Endothelial cell of umbilical vein (primary cell): ENCODE results near the gene SLC8A2. TPM values are rescaled to one million over a fixed set of nuclear protein-coding genes. Genes with fewer than 3 reads are reported as not detected.

Experiments used
- BruUV-seq: library from RNA; stranded (reverse); fragments of 400-500 nt; replicated peaks from 2 replicates; lab custom pipeline; 2021; lab: Mats Ljungman, UMichigan
- CTCF ChIA-PET: fragments of 300-600, 350-600 bp; sonication (Branson Sonifier 250); formaldehyde crosslinking; loops from one replicate; lab custom pipeline; 2021; ENCODE audit warnings: antibody characterized with exemption, inconsistent platforms; lab: Charles Lee
- POLR2A ChIA-PET: fragments of 300-600, 350-600 bp; sonication (Branson Sonifier 250); formaldehyde crosslinking; loops from one replicate; lab custom pipeline; 2021; ENCODE audit warnings: antibody characterized with exemption, inconsistent platforms; lab: Charles Lee
- DNase-seq: peaks from one replicate; pipeline ENCODE4 v3.0.0-alpha.2; 2011; ENCODE audit warnings: low read depth, low spot score
- FAIRE-seq: peaks from 2 replicates; lab custom pipeline; 2011; peaks lifted over from hg19 to GRCh38; lab: Jason Lieb, UNC
- H2AFZ ChIP-seq: 2 replicates; pipeline ENCODE4 v1.6.0; 2012; ENCODE audit warnings: low read depth, low read length, control low read depth, inconsistent platforms
- H3K27ac ChIP-seq: 2 replicates; pipeline ENCODE4 v1.5.1; 2011; ENCODE audit warnings: low read depth, mild to moderate bottlenecking, control low read depth, low read length, moderate library complexity; ENCODE audit not compliant: insufficient read depth
- H3K27me3 ChIP-seq, 2 experiments: 2 replicates each; pipeline versions ENCODE4 v1.6.0 to v1.6.1; 2011; ENCODE audit warnings: low read length in 2 of 2, mixed read lengths in 1 of 2; ENCODE audit not compliant: control insufficient read depth in 2 of 2, insufficient read depth in 2 of 2
- H3K36me3 ChIP-seq, 2 experiments: 2 replicates in 1 of 2; 3 replicates in 1 of 2; pipeline ENCODE4 v1.5.1; 2011; ENCODE audit warnings: low read length in 2 of 2, mild to moderate bottlenecking in 1 of 2, moderate library complexity in 1 of 2; ENCODE audit not compliant: control insufficient read depth in 2 of 2, insufficient read depth in 2 of 2; ENCODE audit errors: extremely low read depth in 1 of 2
- H3K4me1 ChIP-seq: 3 replicates; pipeline ENCODE4 v1.5.1; 2011; ENCODE audit warnings: mild to moderate bottlenecking, low read length; ENCODE audit not compliant: control insufficient read depth, insufficient read depth; ENCODE audit errors: extremely low read depth
- H3K4me2 ChIP-seq: 2 replicates; pipeline ENCODE4 v1.6.1; 2011; ENCODE audit warnings: low read length, control low read depth, mixed read lengths; ENCODE audit not compliant: insufficient read depth
- H3K4me3 ChIP-seq, 3 experiments: fragments of 200-600 bp in 1 of 3; sonication (generic), shearing (Covaris generic) in 1 of 3; replicated peaks in 1 of 3; 2 replicates each; pipeline ENCODE4 v1.5.1; 2011 to 2016; ENCODE audit warnings: control low read depth in 3 of 3, low read length in 3 of 3, mild to moderate bottlenecking in 2 of 3, inconsistent platforms in 1 of 3, low read depth in 1 of 3, moderate library complexity in 1 of 3; ENCODE audit not compliant: insufficient read depth in 1 of 3
- H3K79me2 ChIP-seq: 2 replicates; pipeline ENCODE4 v1.6.0; 2012; ENCODE audit warnings: low read length, inconsistent platforms; ENCODE audit not compliant: control insufficient read depth, insufficient read depth
- H3K9ac ChIP-seq: replicated peaks from 2 replicates; pipeline ENCODE3; 2011; ENCODE audit warnings: low read length, control low read depth; ENCODE audit not compliant: insufficient read depth; ENCODE audit errors: extremely low read depth
- H3K9me1 ChIP-seq: replicated peaks from 3 replicates; pipeline ENCODE4 v1.6.0; 2011; ENCODE audit warnings: mild to moderate bottlenecking, low read length; ENCODE audit not compliant: control insufficient read depth, insufficient read depth; ENCODE audit errors: extremely low read depth
- H3K9me3 ChIP-seq: replicated peaks from 2 replicates; pipeline ENCODE4 v1.5.1; 2012; ENCODE audit warnings: low read length, inconsistent platforms; ENCODE audit not compliant: control insufficient read depth, insufficient read depth
- H4K20me1 ChIP-seq: replicated peaks from 2 replicates; pipeline ENCODE3; 2011; ENCODE audit warnings: mild to moderate bottlenecking, low read length; ENCODE audit not compliant: control insufficient read depth, insufficient read depth; ENCODE audit errors: extremely low read depth
- CTCF ChIP-seq, 2 donors: IDR thresholded peaks; 1 replicate in 1 of 2; 2 replicates in 1 of 2; pipeline ENCODE4 v1.5.1; 2011; ENCODE audit warnings: low read length in 2 of 2, mild to moderate bottlenecking in 2 of 2, moderate library complexity in 2 of 2, control low read depth in 1 of 2, inconsistent platforms in 1 of 2, low read depth in 1 of 2; ENCODE audit not compliant: insufficient read depth in 1 of 2; ENCODE audit errors: extremely low read depth in 1 of 2
- EZH2 ChIP-seq: IDR thresholded peaks from 2 replicates; pipeline ENCODE4 v1.6.1; 2012; ENCODE audit warnings: borderline replicate concordance, low read depth, mild to moderate bottlenecking, moderate library complexity, low read length, inconsistent platforms; ENCODE audit not compliant: severe bottlenecking
- FOS ChIP-seq: IDR thresholded peaks from 2 replicates; pipeline ENCODE4 v1.6.1; 2011; ENCODE audit warnings: mild to moderate bottlenecking, low read length, moderate library complexity, borderline replicate concordance; ENCODE audit not compliant: insufficient read depth
- GATA2 ChIP-seq: IDR thresholded peaks from 2 replicates; pipeline ENCODE4 v1.7.0; 2011; ENCODE audit warnings: low read depth, mild to moderate bottlenecking, moderate library complexity, mixed read lengths, low read length; ENCODE audit not compliant: insufficient read length, insufficient read depth
- JUN ChIP-seq: IDR thresholded peaks from 2 replicates; pipeline ENCODE4 v1.6.1; 2011; ENCODE audit warnings: borderline replicate concordance, low read depth; ENCODE audit not compliant: insufficient read length, insufficient read depth
- MAX ChIP-seq: IDR thresholded peaks from 2 replicates; pipeline ENCODE4 v1.6.1; 2011; ENCODE audit not compliant: insufficient read depth, insufficient read length
- MYC ChIP-seq: IDR thresholded peaks from one replicate; pipeline ENCODE4 v1.6.1; 2011; ENCODE audit warnings: mild to moderate bottlenecking, low read depth, low read length
- POLR2A ChIP-seq: IDR thresholded peaks from 2 replicates; pipeline ENCODE4 v1.6.1; 2012; ENCODE audit warnings: low read depth, mild to moderate bottlenecking, control low read depth, low read length
- POLR2AphosphoS5 ChIP-seq: IDR thresholded peaks from 2 replicates; pipeline ENCODE4 v1.6.1; 2012; ENCODE audit warnings: low read depth, mild to moderate bottlenecking, control low read depth, low read length, moderate library complexity; ENCODE audit not compliant: insufficient read depth
- dilution Hi-C: fragments of 300-500 bp; cut with MboI; formaldehyde crosslinking; loops from one replicate; pipeline ENCODE4 v1.15.0; 2019; ENCODE audit warnings: low sequenced_read_pairs; ENCODE audit not compliant: extremely low pct_ligation_motif_present
- intact Hi-C: fragments of 100-400 bp; cut with micrococcal nuclease; formaldehyde crosslinking; loops from one replicate; pipeline ENCODE4 v1.10.0; 2022
- polyA plus RNA-seq, 4 experiments: library from polyadenylated mRNA; depleted of rRNA in 3 of 4; stranded (reverse) in 3 of 4; unstranded in 1 of 4; fragments of >200 nt; gene quantifications; 2 replicates each; pipeline versions ENCODE4 v1.2.1 to v1.2.3, GENCODE V29; 2011 to 2012; ENCODE audit warnings: missing spikeins in 1 of 4
- total RNA-seq: library from RNA; stranded (reverse); gene quantifications from 2 replicates; pipeline ENCODE4 v1.2.3, GENCODE V29; 2021

SLC8A2 gene
- total and polyA plus RNA-seq, 2 donors (not counting 3 experiments of a cell fraction or from before 2014, with no cell fraction given): not detected

GRCh38 chr19:47415953-47416642 lies 55.6 kb downstream of the SLC8A2 start:
- CTCF ChIA-PET: interaction anchor here (0.7 to 1.5 kb wide), 6 partner anchors 12 to 286 kb away, joined by 3 to 5 read pairs (median 3); partner anchors contain the start of gene KPTN
- H4K20me1 ChIP-seq: no peaks in the 10 kb centered on the region
- H3K9me3 ChIP-seq: no peaks in the 10 kb centered on the region
- dilution Hi-C loops (no loop called here), intact Hi-C loops (no loop called here)
- no peak overlapping the region for H3K27ac ChIP-seq
- H3K9ac ChIP-seq: no peak overlapping the region
- H3K4me1 ChIP-seq: no peaks in the 10 kb centered on the region
- H3K36me3 ChIP-seq: no peaks in the 10 kb centered on the region
- no TSS peak for BruUV-seq
- DNase-seq: no peak
- H3K4me3 ChIP-seq: no peak overlapping the region
- H2AFZ ChIP-seq: no peak overlapping the region
- POLR2A ChIA-PET: interaction anchor here (0.6 kb wide), 1 partner anchor 69 kb away, joined by 3 read pairs; no protein-coding TSS in a partner anchor
- no peak for TF ChIP-seq GATA2
- no peak for TF ChIP-seq JUN
- no peak for TF ChIP-seq FOS
- TF ChIP-seq POLR2AphosphoS5: no peak
- no peak for TF ChIP-seq MYC
- no peak for TF ChIP-seq POLR2A
- no peak for TF ChIP-seq MAX
- no peak for TF ChIP-seq CTCF (IDR thresholded peaks at IDR 0.05; ENCODE audit: extremely low read depth in 1 of 2, insufficient read depth in 1 of 2, low read depth in 1 of 2, low read length in 2 of 2)
- no peak for TF ChIP-seq EZH2
- no peaks in the 10 kb centered on the region for H3K9me1 ChIP-seq
- H3K27me3 ChIP-seq: peaks cover 41% of the 10 kb centered on the region in 2 experiments
- FAIRE-seq: no peak
- no peak overlapping the region for H3K4me2 ChIP-seq
- no peaks in the 10 kb centered on the region for H3K79me2 ChIP-seq
